Right lobe of liver (tissue), 6 donors: ENCODE results near the gene JAM3. TPM values are rescaled to one million over a fixed set of nuclear protein-coding genes. Genes with fewer than 3 reads are reported as not detected.
"Not testable (repeated sequence)": the region's sequence is repeated elsewhere in the genome, so short reads cannot be mapped to it uniquely, and the experiment has no call there.

Experiments used
- ATAC-seq, 4 donors: fragments of 200-7000 bp; cut with Tn5 transposase; one replicate each; pipeline ENCODE4 v1.9.1; 2020; ENCODE audit warnings: mild to moderate bottlenecking in 4 of 4, moderate library complexity in 4 of 4
- DNase-seq, 3 donors: peaks; one replicate each; pipeline ENCODE4 v3.0.0-alpha.2; 2020
- H3K27ac ChIP-seq, 3 donors: fragments of 200-600 bp; one replicate each; pipeline ENCODE4 v1.8.0; 2022
- H3K27me3 ChIP-seq, 2 donors: fragments of 200-600 bp; one replicate each; pipeline ENCODE4 v1.8.0; 2022
- H3K36me3 ChIP-seq, 4 donors: fragments of 200-600 bp; sonication (generic) in 1 of 4; one replicate each; pipeline versions ENCODE4 v1.5.1 to v1.8.0; 2017 to 2022; ENCODE audit warnings: control low read depth in 1 of 4
- H3K4me1 ChIP-seq, 4 donors: fragments of 200-600 bp; sonication (generic) in 1 of 4; one replicate each; pipeline versions ENCODE4 v1.5.1 to v1.8.0; 2017 to 2022; ENCODE audit warnings: control low read depth in 1 of 4
- H3K4me3 ChIP-seq, 3 donors: fragments of 200-600 bp; one replicate each; pipeline ENCODE4 v1.8.0; 2022
- H3K9me3 ChIP-seq, 4 donors: fragments of 200-600 bp; sonication (generic) in 1 of 4; one replicate each; pipeline versions ENCODE4 v1.5.1 to v1.8.0; 2017 to 2022; ENCODE audit warnings: control low read depth in 1 of 4
- CTCF ChIP-seq, 4 donors: fragments of 200-600 bp in 3 of 4; fragments of 450-650 bp in 1 of 4; IDR thresholded peaks; one replicate each; pipeline versions ENCODE4 v1.5.1 to v1.8.0; 2016 to 2022; ENCODE audit warnings: antibody characterized with exemption in 4 of 4, mild to moderate bottlenecking in 2 of 4
- POLR2A ChIP-seq: fragments of 450-650 bp; IDR thresholded peaks from one replicate; pipeline ENCODE4 v1.6.1; 2017; ENCODE audit warnings: antibody characterized with exemption, mild to moderate bottlenecking
- WGBS: methylation state at CpG from one replicate; pipeline ENCODE4 v1.1.6; 2018; ENCODE audit warnings: low coverage, low lambda C conversion rate; ENCODE audit not compliant: insufficient coverage; ENCODE audit errors: missing lambda C conversion rate; 5-methylcytosine and 5-hydroxymethylcytosine counted together
- intact Hi-C, 2 donors: fragments of 100-400 bp; cut with DNase I; formaldehyde crosslinking; loops; one replicate each; pipeline versions ENCODE4 v1.11.2 to v1.14.1; 2022
- total RNA-seq, 6 experiments: library from RNA; depleted of rRNA in 2 of 6; stranded (reverse); fragments of >200 nt in 2 of 6; fragmentation: NEBNext Ultra II Directional in 3 of 6; extraction: Animal tissue kit (Norgen Biotek cat#: 25700) in 3 of 6; gene quantifications; one replicate each; pipeline versions ENCODE4 v1.1.0 to v1.2.4, GENCODE V29; 2016 to 2023
- donor health status: DM: no; HTN: yes; CAD: no.
- donor health status: DM: no; HTN: no; CAD: no.
- donor health status: DM: no; HTN: no; CAD: no.
- donor health status: DM: no; HTN: yes; CAD: no.
- donor health status: DM: no; HTN: yes; CAD: no.

JAM3 gene
- total RNA-seq, 6 experiments from 2014 or later: 0.86 to 2.5 (median 1.6) TPM

- WGBS: 68% methylated on average over 4 of the region's 4 CpGs
- intact Hi-C loops: no loop called here
- no peak overlapping the region for H3K27ac ChIP-seq
Measured at GRCh38 chr11:134072844-134073243, 4.0 kb downstream of the JAM3 start.

GRCh38 chr11:134074346-134074745, 5.5 kb downstream of the JAM3 start:
- DNase-seq (no peak), ATAC-seq (no peak)
- no peaks in the 10 kb centered on the region for H3K27me3 ChIP-seq
- H3K36me3 ChIP-seq: no peaks in the 10 kb centered on the region
- intact Hi-C loops: no loop called here
- WGBS: 46% methylated on average over 4 of the region's 4 CpGs
- H3K27ac ChIP-seq: no peak overlapping the region
- no peak overlapping the region for H3K4me3 ChIP-seq
- no peaks in the 10 kb centered on the region for H3K9me3 ChIP-seq
- no peaks in the 10 kb centered on the region for H3K4me1 ChIP-seq
- TF ChIP-seq POLR2A: no peak

More at GRCh38 chr11:134072844-134073243, 4.0 kb downstream of the JAM3 start:
- ATAC-seq (no peak), DNase-seq (no peak)
- TF ChIP-seq CTCF (IDR thresholded peaks at IDR 0.05) (no peak), POLR2A (no peak)
- Histone ChIP-seq H3K4me1 (no peaks in the 10 kb centered on the region), H3K27me3 (no peaks in the 10 kb centered on the region), H3K36me3 (no peaks in the 10 kb centered on the region), H3K9me3 (no peaks in the 10 kb centered on the region), H3K4me3 (no peak overlapping the region)

- no peaks in the 10 kb centered on the region for H3K9me3 ChIP-seq
- intact Hi-C loops: no loop called here
- 47% methylated on average over 1 of the region's 1 CpG for WGBS
- no peak for TF ChIP-seq POLR2A
- no peak for TF ChIP-seq CTCF (IDR thresholded peaks at IDR 0.05)
- H3K27me3 ChIP-seq: no peaks in the 10 kb centered on the region
- no peaks in the 10 kb centered on the region for H3K36me3 ChIP-seq
- H3K4me1 ChIP-seq: no peaks in the 10 kb centered on the region
- no peak overlapping the region for H3K27ac ChIP-seq
- no peak overlapping the region for H3K4me3 ChIP-seq
- no peak for ATAC-seq
- no peak for DNase-seq
Measured at GRCh38 chr11:134074766-134075165, 5.9 kb downstream of the JAM3 start.

DNA sequence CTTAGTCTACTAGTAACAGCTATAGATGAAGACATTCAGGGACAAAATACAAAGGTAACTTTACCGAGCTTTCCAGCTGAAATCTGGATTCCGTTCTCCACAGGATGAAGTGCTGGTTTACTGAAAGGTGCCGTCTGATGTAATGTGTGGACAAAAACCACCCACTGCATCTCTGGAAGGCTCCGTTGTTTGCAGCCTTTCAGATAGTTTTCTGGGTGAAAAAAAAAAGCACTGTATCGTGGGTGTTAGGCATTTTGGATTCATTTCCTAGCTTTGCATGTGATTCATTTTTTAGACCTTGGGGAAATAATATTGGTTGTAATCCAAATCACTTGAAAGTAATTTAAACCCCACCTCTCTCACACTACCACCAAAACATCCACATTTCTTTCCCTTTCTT, 10.4 kb downstream of the JAM3 start:
- Histone ChIP-seq H3K4me3 (no peak overlapping the region), H3K36me3 (no peaks in the 10 kb centered on the region), H3K9me3 (no peaks in the 10 kb centered on the region), H3K27ac (no peak overlapping the region), H3K27me3 (no peaks in the 10 kb centered on the region), H3K4me1 (no peaks in the 10 kb centered on the region)
- ATAC-seq (no peak), DNase-seq (no peak)
- intact Hi-C loops: no loop called here
- TF ChIP-seq POLR2A (no peak), CTCF (IDR thresholded peaks at IDR 0.05) (no peak)
- WGBS: 68% methylated on average over 5 of the region's 5 CpGs

DNA sequence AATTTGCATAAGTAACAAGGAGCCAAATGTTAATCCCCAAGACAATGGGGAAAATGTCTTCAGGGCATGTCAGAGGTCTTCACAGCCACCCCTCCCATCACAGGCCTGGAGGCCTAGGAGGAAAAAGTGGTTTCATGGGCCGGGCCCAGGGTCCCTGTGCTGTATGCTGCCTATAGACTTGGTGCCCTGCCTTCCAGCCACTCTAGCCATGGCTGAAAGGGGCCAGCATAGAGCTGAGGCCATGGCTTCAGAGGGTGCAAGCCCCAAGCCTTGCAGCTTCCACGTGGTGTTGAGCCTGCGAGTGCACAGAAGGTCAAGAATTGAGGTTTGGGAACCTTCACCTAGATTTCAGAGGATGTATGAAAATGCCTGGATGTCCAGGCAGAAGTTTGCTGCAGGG, 12.4 kb downstream of the JAM3 start:
- ATAC-seq: not testable (repeated sequence)

DNA sequence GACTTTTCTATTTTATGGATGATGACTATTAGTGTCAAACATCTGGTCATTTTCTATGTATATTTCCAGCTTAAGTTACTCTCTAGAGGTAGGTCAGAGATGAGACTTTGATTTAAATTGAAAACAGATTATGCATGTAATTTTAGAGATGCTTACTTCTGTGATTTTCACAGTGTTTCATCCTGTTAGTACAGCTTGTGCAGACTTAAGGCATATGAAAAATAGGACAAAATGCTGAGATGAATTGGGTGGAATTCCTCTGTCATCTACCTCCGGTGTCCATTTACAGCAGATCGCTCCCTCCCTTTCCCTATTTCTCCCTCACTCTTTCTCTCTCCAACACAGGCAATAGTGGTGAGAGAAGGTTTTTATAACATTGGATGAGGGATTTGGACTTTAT, 14.1 kb downstream of the JAM3 start:
- H3K4me1 ChIP-seq: no peaks in the 10 kb centered on the region
- WGBS: 75% methylated on average over 2 of the region's 2 CpGs
- DNase-seq: no peak
- H3K27ac ChIP-seq: no peak overlapping the region
- TF ChIP-seq CTCF (IDR thresholded peaks at IDR 0.05) (no peak), POLR2A (no peak)
- H3K4me3 ChIP-seq: no peak overlapping the region
- H3K36me3 ChIP-seq: no peaks in the 10 kb centered on the region
- no peaks in the 10 kb centered on the region for H3K9me3 ChIP-seq
- no peak for ATAC-seq
- intact Hi-C loops: no loop called here
- no peaks in the 10 kb centered on the region for H3K27me3 ChIP-seq

More for the DNA sequence above, 12.4 kb downstream of the JAM3 start:
- H3K9me3 ChIP-seq, intact Hi-C loops, H3K27me3 ChIP-seq, DNase-seq, H3K4me1 ChIP-seq, H3K27ac ChIP-seq, H3K4me3 ChIP-seq, H3K36me3 ChIP-seq: not testable (repeated sequence)
- WGBS: 42% methylated on average over 3 of the region's 3 CpGs
